Karpas-422 (cell line): Measurements from ENCODE around the gene WWOX. TPM values are rescaled to one million over a fixed set of nuclear protein-coding genes. Genes with fewer than 3 reads are reported as not detected.

ENCODE experiments used
- DNase-seq: peaks from one replicate; pipeline ENCODE4 v3.0.0-alpha.2; 2015
- H2AFZ ChIP-seq: fragments of 200-600 bp; sonication (generic); 2 replicates; pipeline ENCODE4 v1.6.1; 2014; ENCODE audit warnings: antibody characterized with exemption, low read length, mixed read lengths
- H3K27ac ChIP-seq: fragments of 200-600 bp; sonication (generic); 2 replicates; pipeline ENCODE4 v1.5.1; 2014; ENCODE audit warnings: mild to moderate bottlenecking, low read length, moderate library complexity
- H3K27me3 ChIP-seq: fragments of 200-600 bp; sonication (generic); 2 replicates; pipeline ENCODE4 v1.6.1; 2014; ENCODE audit warnings: low read length, mixed read lengths
- H3K36me3 ChIP-seq: fragments of 200-600 bp; sonication (generic); 2 replicates; pipeline ENCODE4 v1.6.1; 2014; ENCODE audit warnings: low read length, mixed read lengths; ENCODE audit not compliant: insufficient read depth
- H3K4me1 ChIP-seq: fragments of 200-600 bp; sonication (generic); 2 replicates; pipeline ENCODE4 v1.6.1; 2014; ENCODE audit warnings: mild to moderate bottlenecking, low read length, mixed read lengths
- H3K4me2 ChIP-seq: fragments of 200-600 bp; sonication (generic); 2 replicates; pipeline ENCODE4 v1.6.1; 2014; ENCODE audit warnings: low read length, low read depth, mild to moderate bottlenecking; ENCODE audit not compliant: poor library complexity, severe bottlenecking
- H3K4me3 ChIP-seq: fragments of 200-600 bp; sonication (generic); 2 replicates; pipeline ENCODE4 v1.5.1; 2014; ENCODE audit warnings: mild to moderate bottlenecking, antibody characterized with exemption, low read length, mixed read lengths
- H3K79me2 ChIP-seq: fragments of 200-600 bp; sonication (generic); 2 replicates; pipeline ENCODE4 v1.6.1; 2014; ENCODE audit warnings: mild to moderate bottlenecking, low read length, mixed read lengths
- H3K9ac ChIP-seq: fragments of 200-600 bp; sonication (generic); 2 replicates; pipeline ENCODE4 v1.6.0; 2014; ENCODE audit warnings: low read length
- H3K9me2 ChIP-seq: fragments of 200-600 bp; sonication (generic), shearing (Covaris generic); replicated peaks from 2 replicates; pipeline ENCODE4 v1.6.0; 2014; ENCODE audit warnings: mild to moderate bottlenecking, low read length, moderate library complexity; ENCODE audit not compliant: insufficient read depth
- H3K9me3 ChIP-seq: fragments of 300-700, 200-600 bp; sonication (generic); 2 replicates; pipeline ENCODE4 v1.6.1; 2014; ENCODE audit warnings: low read length, mixed read lengths
- H4K20me1 ChIP-seq: fragments of 200-600 bp; sonication (generic); 2 replicates; pipeline ENCODE4 v1.6.1; 2014; ENCODE audit warnings: mild to moderate bottlenecking, antibody characterized with exemption, low read length, low read depth; ENCODE audit not compliant: insufficient read depth
- total RNA-seq: library from RNA; depleted of rRNA; stranded (reverse); fragments of >200 nt; shearing (Covaris generic); gene quantifications from 2 replicates; pipeline ENCODE4 v1.2.3, GENCODE V29; 2014; ENCODE audit warnings: low replicate concordance

The WWOX gene
- total RNA-seq, 1 experiment from 2014 or later, result 66.2 TPM

GRCh38 chr16:78746718-78747117 is 647.3 kb downstream of the WWOX start:
- Histone ChIP-seq H3K36me3 (no peaks in the 10 kb centered on the region), H3K9me3 (peaks cover 9% of the 10 kb centered on the region), H3K9ac (no peak overlapping the region), H4K20me1 (no peaks in the 10 kb centered on the region), H3K9me2 (no peaks in the 10 kb centered on the region), H3K4me3 (no peak overlapping the region), H3K4me1 (peaks cover 6% of the 10 kb centered on the region), H3K4me2 (no peak overlapping the region), H3K27me3 (no peaks in the 10 kb centered on the region), H2AFZ (no peak overlapping the region), H3K79me2 (no peaks in the 10 kb centered on the region), H3K27ac (no peak overlapping the region)
- no peak for DNase-seq

DNA sequence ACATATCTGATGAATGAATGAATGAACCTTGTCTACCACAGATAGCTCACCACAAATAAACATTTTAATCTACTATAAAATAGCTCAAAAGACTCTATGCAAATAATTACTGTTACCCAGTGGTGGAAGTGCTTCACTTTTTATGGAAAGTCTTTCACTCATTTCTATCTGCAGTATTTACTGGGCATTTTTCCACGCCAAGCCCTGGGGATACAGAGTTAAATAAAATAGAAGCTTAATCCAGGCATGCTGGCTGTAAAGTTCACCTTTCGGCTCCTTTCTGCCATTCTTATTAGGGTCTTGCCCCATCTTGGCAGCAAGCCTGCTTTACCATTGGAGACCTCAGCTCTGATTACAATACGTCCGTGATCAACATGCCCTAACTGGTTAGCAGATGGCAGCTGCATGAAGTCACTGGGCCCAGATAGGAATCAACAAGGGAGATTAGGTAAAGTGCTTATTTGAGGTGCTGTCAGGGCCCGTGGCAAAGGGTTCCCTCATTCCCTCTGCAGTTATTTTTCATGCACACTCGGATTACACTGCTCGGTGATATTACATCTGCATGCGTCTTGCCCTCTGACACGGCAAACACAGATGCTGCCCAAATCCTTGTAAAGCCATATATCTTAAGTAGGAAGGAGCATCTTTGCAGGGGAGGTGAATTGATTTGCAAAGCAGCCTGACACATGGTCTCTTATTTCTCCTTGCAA is 648.9 kb downstream of the WWOX start:
- DNase-seq, result no peak
- H3K4me2 ChIP-seq, result no peak overlapping the region
- H4K20me1 ChIP-seq, result no peaks in the 10 kb centered on the region
- H3K9ac ChIP-seq, result no peak overlapping the region
- no peak overlapping the region for H3K27ac ChIP-seq
- no peak overlapping the region for H2AFZ ChIP-seq
- peaks cover 6% of the 10 kb centered on the region for H3K4me1 ChIP-seq
- H3K9me2 ChIP-seq, result no peaks in the 10 kb centered on the region
- H3K79me2 ChIP-seq, result no peaks in the 10 kb centered on the region
- H3K27me3 ChIP-seq, result no peaks in the 10 kb centered on the region
- peaks cover 14% of the 10 kb centered on the region for H3K9me3 ChIP-seq
- H3K4me3 ChIP-seq, result no peak overlapping the region
- H3K36me3 ChIP-seq, result no peaks in the 10 kb centered on the region

DNA sequence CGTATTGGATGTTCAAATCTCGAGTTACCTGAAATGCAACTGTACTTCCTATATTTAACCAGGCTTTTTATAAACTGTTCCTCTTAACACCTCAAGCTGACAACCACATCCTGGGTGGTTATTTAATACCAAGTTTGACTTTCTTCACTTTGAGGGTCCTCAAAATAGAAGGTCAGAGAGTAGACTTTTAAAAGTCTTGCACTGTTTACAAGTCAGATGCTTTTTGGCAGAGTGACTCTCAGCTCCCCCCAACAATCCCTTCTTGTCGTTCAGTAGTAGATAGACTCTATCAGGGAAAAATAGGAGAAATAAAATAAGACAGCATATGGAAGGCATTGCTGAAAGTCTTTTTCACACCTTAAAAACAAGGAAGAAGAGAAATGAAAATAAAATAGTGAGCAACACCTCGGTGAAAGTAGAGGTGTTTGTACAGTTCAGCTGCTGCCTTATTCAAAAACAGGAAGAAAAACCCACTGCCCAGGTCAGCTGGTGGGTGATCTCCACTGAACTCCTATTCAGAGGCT is 650.4 kb downstream of the WWOX start:
- H3K79me2 ChIP-seq, result no peaks in the 10 kb centered on the region
- peaks cover 18% of the 10 kb centered on the region for H3K9me3 ChIP-seq
- H3K4me2 ChIP-seq, result no peak overlapping the region
- H3K9ac ChIP-seq, result no peak overlapping the region
- H2AFZ ChIP-seq, result no peak overlapping the region
- no peak overlapping the region for H3K27ac ChIP-seq
- DNase-seq, result no peak
- H4K20me1 ChIP-seq, result no peaks in the 10 kb centered on the region
- H3K36me3 ChIP-seq, result no peaks in the 10 kb centered on the region
- no peak overlapping the region for H3K4me3 ChIP-seq
- peaks cover 6% of the 10 kb centered on the region for H3K4me1 ChIP-seq
- no peaks in the 10 kb centered on the region for H3K27me3 ChIP-seq
- no peaks in the 10 kb centered on the region for H3K9me2 ChIP-seq

DNA sequence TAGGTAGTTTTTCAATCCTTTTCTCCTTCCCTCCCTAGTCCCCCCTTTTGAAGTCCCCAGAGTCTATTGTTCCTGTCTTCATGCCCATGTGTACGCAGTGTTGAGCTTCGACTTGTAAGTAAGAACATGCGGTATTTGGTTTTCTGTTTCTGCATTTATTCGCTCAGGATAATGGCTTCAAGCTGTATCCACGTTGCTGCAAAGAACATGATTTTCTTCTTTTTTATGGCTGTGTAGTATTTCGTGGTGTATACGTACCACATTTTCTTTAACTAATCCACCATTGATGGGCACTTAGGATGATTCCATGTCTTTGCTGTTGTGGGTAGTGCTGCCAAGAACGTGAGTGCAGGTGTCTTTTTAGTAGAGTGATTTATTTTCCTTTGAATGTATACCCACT is 651.2 kb downstream of the WWOX start:
- Histone ChIP-seq H3K79me2 (no peaks in the 10 kb centered on the region), H3K36me3 (no peaks in the 10 kb centered on the region), H3K4me2 (no peak overlapping the region), H4K20me1 (no peaks in the 10 kb centered on the region), H3K9me3 (peaks cover 18% of the 10 kb centered on the region), H3K4me1 (peaks cover 6% of the 10 kb centered on the region), H3K27me3 (no peaks in the 10 kb centered on the region), H3K9ac (no peak overlapping the region), H3K4me3 (no peak overlapping the region), H3K9me2 (no peaks in the 10 kb centered on the region), H3K27ac (no peak overlapping the region), H2AFZ (no peak overlapping the region)
- DNase-seq, result no peak

DNA sequence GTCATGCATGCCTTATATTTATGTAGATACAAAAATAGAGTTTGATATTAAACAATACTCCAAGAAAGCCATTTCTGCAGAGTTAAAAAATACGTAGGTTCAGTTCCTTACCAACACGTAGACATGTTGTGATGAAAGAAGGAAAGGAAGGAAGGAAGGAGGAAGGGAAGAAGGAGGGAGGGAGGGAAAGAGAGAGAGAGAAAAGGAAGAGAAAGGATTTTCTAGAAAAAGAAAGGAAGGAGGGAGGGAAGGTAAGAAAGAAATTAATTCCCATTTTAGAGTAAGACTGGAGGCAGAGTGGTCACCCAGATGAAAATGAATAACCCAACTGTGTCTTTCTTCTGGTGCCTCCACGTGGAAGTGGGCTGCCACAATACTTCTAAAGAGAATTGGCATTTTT is 652.1 kb downstream of the WWOX start:
- DNase-seq, result no peak
- H3K4me2 ChIP-seq, result no peak overlapping the region
- no peak overlapping the region for H3K4me3 ChIP-seq
- H3K4me1 ChIP-seq, result peaks cover 6% of the 10 kb centered on the region
- H3K36me3 ChIP-seq, result no peaks in the 10 kb centered on the region
- no peak overlapping the region for H2AFZ ChIP-seq
- peaks cover 16% of the 10 kb centered on the region for H3K9me3 ChIP-seq
- H4K20me1 ChIP-seq, result no peaks in the 10 kb centered on the region
- no peaks in the 10 kb centered on the region for H3K79me2 ChIP-seq
- no peaks in the 10 kb centered on the region for H3K9me2 ChIP-seq
- H3K9ac ChIP-seq, result no peak overlapping the region
- H3K27ac ChIP-seq, result no peak overlapping the region
- no peaks in the 10 kb centered on the region for H3K27me3 ChIP-seq

DNA sequence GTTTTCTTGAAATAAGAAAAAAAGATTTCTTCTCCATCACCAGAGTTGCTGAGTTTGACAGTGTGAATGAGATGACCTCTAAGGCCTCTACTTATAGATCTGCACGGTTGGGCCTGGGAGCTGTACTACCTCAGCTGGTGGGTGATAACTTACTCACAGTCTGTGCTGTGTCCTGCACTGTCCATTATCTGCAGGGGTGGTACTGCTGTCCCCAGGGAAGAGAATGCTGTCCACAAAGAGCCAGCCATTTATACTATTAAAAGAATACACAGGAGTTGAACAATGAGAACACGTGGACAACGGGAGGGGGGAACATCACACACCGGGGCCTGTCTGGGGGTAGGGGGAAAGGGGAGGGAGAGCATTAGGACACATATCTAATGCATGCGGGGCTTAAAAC is 655.3 kb downstream of the WWOX start:
- no peak for DNase-seq
- H3K4me1 ChIP-seq, result peaks cover 1% of the 10 kb centered on the region
- no peaks in the 10 kb centered on the region for H3K27me3 ChIP-seq
- no peak overlapping the region for H2AFZ ChIP-seq
- no peaks in the 10 kb centered on the region for H4K20me1 ChIP-seq
- H3K4me3 ChIP-seq, result no peak overlapping the region
- no peaks in the 10 kb centered on the region for H3K36me3 ChIP-seq
- H3K9me2 ChIP-seq, result no peaks in the 10 kb centered on the region
- H3K79me2 ChIP-seq, result no peaks in the 10 kb centered on the region
- no peak overlapping the region for H3K4me2 ChIP-seq
- peaks cover 16% of the 10 kb centered on the region for H3K9me3 ChIP-seq
- no peak overlapping the region for H3K9ac ChIP-seq
- no peak overlapping the region for H3K27ac ChIP-seq

- DNase-seq, result no peak
- Histone ChIP-seq H4K20me1 (no peaks in the 10 kb centered on the region), H3K36me3 (no peaks in the 10 kb centered on the region), H3K4me3 (no peak overlapping the region), H3K9ac (no peak overlapping the region), H3K9me2 (no peaks in the 10 kb centered on the region), H3K79me2 (no peaks in the 10 kb centered on the region), H2AFZ (no peak overlapping the region), H3K27me3 (no peaks in the 10 kb centered on the region), H3K4me1 (no peaks in the 10 kb centered on the region), H3K4me2 (no peak overlapping the region), H3K9me3 (peaks cover 10% of the 10 kb centered on the region), H3K27ac (no peak overlapping the region)
Observed at GRCh38 chr16:78755751-78756661, 656.6 kb downstream of the WWOX start.

- Histone ChIP-seq H3K9ac (no peak overlapping the region), H3K4me2 (no peak overlapping the region)
Observed at GRCh38 chr16:78759596-78759995, 660.1 kb downstream of the WWOX start.

More at GRCh38 chr16:78759596-78759995, 660.1 kb downstream of the WWOX start:
- Histone ChIP-seq H3K79me2 (no peaks in the 10 kb centered on the region), H4K20me1 (no peaks in the 10 kb centered on the region), H3K9me2 (no peaks in the 10 kb centered on the region), H3K4me1 (no peaks in the 10 kb centered on the region), H2AFZ (no peak overlapping the region), H3K4me3 (no peak overlapping the region), H3K36me3 (no peaks in the 10 kb centered on the region), H3K9me3 (peaks cover 5% of the 10 kb centered on the region; the same call in 1 of the 2 replicates), H3K27ac (no peak overlapping the region), H3K27me3 (no peaks in the 10 kb centered on the region)
- DNase-seq, result no peak
